ENCODE data around the gene STARD7.

STARD7 gene

GRCh38 chr2:96198921-96199320 is 9.7 kb downstream of the STARD7 start:
- WGBS, 2 experiments (ENCODE audit: insufficient coverage in 2 of 2), result 100% methylated on average over 1 of the region's 2 CpGs; no CpG with 5 or more reads in 1 of the 2 experiments
- peaks cover 33% of the 10 kb centered on the region for H3K36me3 ChIP-seq (ENCODE audit: control insufficient read depth, insufficient read depth, low read length)
- H3K9me3 ChIP-seq (ENCODE audit: control insufficient read depth, low read length), result no peaks in the 10 kb centered on the region
- no peak overlapping the region for H3K4me3 ChIP-seq (ENCODE audit: extremely low read depth, insufficient read depth, low read length, poor library complexity, severe bottlenecking)
- no peak overlapping the region for H3K27ac ChIP-seq (ENCODE audit: low read depth, low read length, severe bottlenecking)
- peaks cover 5% of the 10 kb centered on the region for H3K4me1 ChIP-seq (ENCODE audit: control insufficient read depth, insufficient read depth, low read length, poor library complexity, severe bottlenecking)

GRCh38 chr2:96197546-96198255 is 10.9 kb downstream of the STARD7 start:
- H3K36me3 ChIP-seq (ENCODE audit: control insufficient read depth, insufficient read depth, low read length), result peaks cover 42% of the 10 kb centered on the region
- H3K9me3 ChIP-seq (ENCODE audit: control insufficient read depth, low read length), result no peaks in the 10 kb centered on the region
- no peak overlapping the region for H3K4me3 ChIP-seq (ENCODE audit: extremely low read depth, insufficient read depth, low read length, poor library complexity, severe bottlenecking)
- H3K4me1 ChIP-seq (ENCODE audit: control insufficient read depth, insufficient read depth, low read length, poor library complexity, severe bottlenecking), result no peaks in the 10 kb centered on the region
- 80 to 100% methylated on average over 2 to 3 of the region's 5 CpGs for WGBS, 2 experiments (ENCODE audit: insufficient coverage in 2 of 2)
- no peak overlapping the region for H3K27ac ChIP-seq (ENCODE audit: low read depth, low read length, severe bottlenecking)

GRCh38 chr2:96195410-96196066 is 13.1 kb downstream of the STARD7 start:
- Histone ChIP-seq H3K36me3 (ENCODE audit: control insufficient read depth, insufficient read depth, low read length) (peaks cover 63% of the 10 kb centered on the region), H3K27ac (ENCODE audit: low read depth, low read length, severe bottlenecking) (no peak overlapping the region), H3K9me3 (ENCODE audit: control insufficient read depth, low read length) (no peaks in the 10 kb centered on the region), H3K4me1 (ENCODE audit: control insufficient read depth, insufficient read depth, low read length, poor library complexity, severe bottlenecking) (no peaks in the 10 kb centered on the region), H3K4me3 (ENCODE audit: extremely low read depth, insufficient read depth, low read length, poor library complexity, severe bottlenecking) (no peak overlapping the region)
- 84 to 98% methylated on average over 3 to 7 of the region's 10 CpGs for WGBS, 2 experiments (ENCODE audit: insufficient coverage in 2 of 2)

GRCh38 chr2:96191937-96192670 is 16.5 kb downstream of the STARD7 start:
- WGBS, 2 experiments (ENCODE audit: insufficient coverage in 2 of 2), result 100% methylated on average over 5 to 6 of the region's 11 CpGs
- H3K4me3 ChIP-seq (ENCODE audit: extremely low read depth, insufficient read depth, low read length, poor library complexity, severe bottlenecking), result no peak overlapping the region
- H3K4me1 ChIP-seq (ENCODE audit: control insufficient read depth, insufficient read depth, low read length, poor library complexity, severe bottlenecking), result no peaks in the 10 kb centered on the region
- no peaks in the 10 kb centered on the region for H3K9me3 ChIP-seq (ENCODE audit: control insufficient read depth, low read length)
- H3K27ac ChIP-seq (ENCODE audit: low read depth, low read length, severe bottlenecking), result no peak overlapping the region
- H3K36me3 ChIP-seq (ENCODE audit: control insufficient read depth, insufficient read depth, low read length), result peaks cover 76% of the 10 kb centered on the region

- 92 to 99% methylated on average over 6 to 8 of the region's 12 CpGs for WGBS, 2 experiments (ENCODE audit: insufficient coverage in 2 of 2)
- Histone ChIP-seq H3K4me1 (ENCODE audit: control insufficient read depth, insufficient read depth, low read length, poor library complexity, severe bottlenecking) (no peaks in the 10 kb centered on the region), H3K36me3 (ENCODE audit: control insufficient read depth, insufficient read depth, low read length) (peaks cover 90% of the 10 kb centered on the region), H3K4me3 (ENCODE audit: extremely low read depth, insufficient read depth, low read length, poor library complexity, severe bottlenecking) (no peak overlapping the region), H3K9me3 (ENCODE audit: control insufficient read depth, low read length) (no peaks in the 10 kb centered on the region), H3K27ac (ENCODE audit: low read depth, low read length, severe bottlenecking) (no peak overlapping the region)
Observed at GRCh38 chr2:96188821-96189526, 19.7 kb downstream of the STARD7 start.

- Histone ChIP-seq H3K4me3 (ENCODE audit: extremely low read depth, insufficient read depth, low read length, poor library complexity, severe bottlenecking) (no peak overlapping the region), H3K4me1 (ENCODE audit: control insufficient read depth, insufficient read depth, low read length, poor library complexity, severe bottlenecking) (no peaks in the 10 kb centered on the region), H3K9me3 (ENCODE audit: control insufficient read depth, low read length) (no peaks in the 10 kb centered on the region), H3K27ac (ENCODE audit: low read depth, low read length, severe bottlenecking) (no peak overlapping the region), H3K36me3 (ENCODE audit: control insufficient read depth, insufficient read depth, low read length) (peaks cover 67% of the 10 kb centered on the region)
- WGBS, 2 experiments (ENCODE audit: insufficient coverage in 2 of 2), result 94% methylated on average over 2 to 4 of the region's 5 CpGs
Observed at GRCh38 chr2:96186562-96186961, 22.1 kb downstream of the STARD7 start.

GRCh38 chr2:96185516-96185915 is 23.1 kb downstream of the STARD7 start:
- peaks cover 57% of the 10 kb centered on the region for H3K36me3 ChIP-seq (ENCODE audit: control insufficient read depth, insufficient read depth, low read length)
- no peak overlapping the region for H3K27ac ChIP-seq (ENCODE audit: low read depth, low read length, severe bottlenecking)
- no peaks in the 10 kb centered on the region for H3K4me1 ChIP-seq (ENCODE audit: control insufficient read depth, insufficient read depth, low read length, poor library complexity, severe bottlenecking)
- no peaks in the 10 kb centered on the region for H3K9me3 ChIP-seq (ENCODE audit: control insufficient read depth, low read length)
- WGBS, 2 experiments (ENCODE audit: insufficient coverage in 2 of 2), result no CpG with 5 or more reads among the region's 1 CpG
- no peak overlapping the region for H3K4me3 ChIP-seq (ENCODE audit: extremely low read depth, insufficient read depth, low read length, poor library complexity, severe bottlenecking)

GRCh38 chr2:96184989-96185388 is 23.6 kb downstream of the STARD7 start:
- Histone ChIP-seq H3K4me3 (ENCODE audit: extremely low read depth, insufficient read depth, low read length, poor library complexity, severe bottlenecking) (no peak overlapping the region), H3K4me1 (ENCODE audit: control insufficient read depth, insufficient read depth, low read length, poor library complexity, severe bottlenecking) (no peaks in the 10 kb centered on the region), H3K36me3 (ENCODE audit: control insufficient read depth, insufficient read depth, low read length) (peaks cover 52% of the 10 kb centered on the region), H3K27ac (ENCODE audit: low read depth, low read length, severe bottlenecking) (no peak overlapping the region), H3K9me3 (ENCODE audit: control insufficient read depth, low read length) (no peaks in the 10 kb centered on the region)
- 90% methylated on average over 4 of the region's 8 CpGs; no CpG with 5 or more reads in 1 of the 2 experiments for WGBS, 2 experiments (ENCODE audit: insufficient coverage in 2 of 2)

GRCh38 chr2:96184188-96184587 is 24.4 kb downstream of the STARD7 start:
- H3K4me1 ChIP-seq (ENCODE audit: control insufficient read depth, insufficient read depth, low read length, poor library complexity, severe bottlenecking), result no peaks in the 10 kb centered on the region
- WGBS, 2 experiments (ENCODE audit: insufficient coverage in 2 of 2), result 96 to 97% methylated on average over 3 to 7 of the region's 8 CpGs
- no peak overlapping the region for H3K4me3 ChIP-seq (ENCODE audit: extremely low read depth, insufficient read depth, low read length, poor library complexity, severe bottlenecking)
- peaks cover 45% of the 10 kb centered on the region for H3K36me3 ChIP-seq (ENCODE audit: control insufficient read depth, insufficient read depth, low read length)
- H3K9me3 ChIP-seq (ENCODE audit: control insufficient read depth, low read length), result no peaks in the 10 kb centered on the region
- no peak overlapping the region for H3K27ac ChIP-seq (ENCODE audit: low read depth, low read length, severe bottlenecking)

- WGBS, 2 experiments (ENCODE audit: insufficient coverage in 2 of 2), result 90 to 92% methylated on average over 2 of the region's 5 CpGs
- Histone ChIP-seq H3K9me3 (ENCODE audit: control insufficient read depth, low read length) (no peaks in the 10 kb centered on the region), H3K27ac (ENCODE audit: low read depth, low read length, severe bottlenecking) (no peak overlapping the region), H3K4me3 (ENCODE audit: extremely low read depth, insufficient read depth, low read length, poor library complexity, severe bottlenecking) (no peak overlapping the region), H3K36me3 (ENCODE audit: control insufficient read depth, insufficient read depth, low read length) (peaks cover 26% of the 10 kb centered on the region), H3K4me1 (ENCODE audit: control insufficient read depth, insufficient read depth, low read length, poor library complexity, severe bottlenecking) (no peaks in the 10 kb centered on the region)
Observed at GRCh38 chr2:96181529-96181928, 27.1 kb downstream of the STARD7 start.

Measured in mesodermal cell (in vitro differentiated cells).